Measurements from ENCODE around the gene SAXO2.
A peak's percentile ranks its signal among the peaks of the same experiment; 100 is the strongest.
"Not testable (repeated sequence)": the region's sequence is repeated elsewhere in the genome, so short reads cannot be mapped to it uniquely, and the experiment has no call there.

The SAXO2 gene

GRCh38 chr15:82262422-82263026 is at the start of gene SAXO2, which contains the start of gene EFL1:
TSS of gene SAXO2 (plus strand) at chr15:82262818. CDS start at chr15:82262880, 62 bp downstream.
TSS of gene EFL1 (minus strand) at chr15:82262734. CDS start at chr15:82261778, 956 bp downstream.
- peak in 55 of 56 donors; percentile 53 to 96 (median 87) for DNase-seq

DNA sequence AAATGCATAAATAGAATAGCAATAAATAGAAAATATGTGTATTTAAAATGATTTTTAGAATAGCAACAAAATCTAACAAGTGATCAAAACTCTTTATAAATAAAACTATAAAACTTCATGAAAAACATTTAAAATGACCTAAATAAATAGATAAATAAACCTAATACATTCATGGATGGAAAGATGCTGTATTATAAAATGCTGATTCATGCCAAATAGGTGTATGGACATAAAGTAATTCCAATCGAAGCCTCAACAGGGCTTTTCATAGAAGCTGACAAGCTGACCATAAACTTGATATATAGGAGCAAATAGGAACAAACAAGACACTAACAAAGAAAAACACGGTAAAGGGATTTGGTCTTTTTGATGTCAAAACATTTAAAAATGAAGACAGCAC is 46.5 kb upstream of the SAXO2 start:
- DNase-seq: not testable (repeated sequence)

DNA sequence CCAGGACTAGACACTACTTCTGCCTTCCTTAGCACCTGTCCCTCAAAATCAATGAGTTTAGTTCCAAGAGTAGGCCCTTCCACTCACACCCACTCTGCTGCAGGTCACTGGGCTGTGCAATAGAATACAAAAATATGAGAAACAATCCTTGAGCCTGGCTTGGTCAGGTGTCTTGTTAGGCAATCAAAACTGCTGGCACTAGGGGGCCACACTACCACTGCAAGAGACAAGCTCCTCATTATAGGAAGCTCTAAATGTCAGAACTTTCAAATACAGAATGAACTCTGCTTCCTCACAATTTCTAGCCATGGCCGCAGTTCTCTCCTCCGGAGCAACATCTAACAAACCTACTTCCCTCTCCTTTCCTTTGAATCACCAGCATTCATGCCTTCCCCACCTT is 41.1 kb upstream of the SAXO2 start:
- DNase-seq: peak in 8 of 56 donors; percentile 0 to 22 (median 6)

GRCh38 chr15:82228750-82229149 is 33.9 kb upstream of the SAXO2 start:
- no peak for DNase-seq

DNA sequence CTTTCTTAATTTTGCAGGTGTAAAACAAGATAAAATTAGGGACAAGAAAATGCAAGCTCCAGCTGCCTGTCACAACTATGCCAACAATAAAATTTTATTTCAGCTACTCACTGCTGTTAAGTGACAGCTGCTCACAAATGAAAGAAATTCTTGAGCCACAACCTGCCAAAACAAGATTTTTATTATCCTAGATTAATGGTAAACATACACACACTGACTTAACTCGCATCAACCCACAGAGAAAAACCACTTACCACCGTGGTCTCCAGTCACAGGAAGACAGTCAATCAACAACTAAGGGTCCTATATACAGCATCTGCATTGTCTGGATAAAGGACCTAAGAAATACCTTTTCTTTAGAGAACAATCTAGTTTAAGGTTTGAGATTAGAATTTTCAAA is 31.4 kb upstream of the SAXO2 start:
- DNase-seq: no peak

- DNase-seq: no peak
Measured at GRCh38 chr15:82231842-82232241, 30.8 kb upstream of the SAXO2 start.

DNA sequence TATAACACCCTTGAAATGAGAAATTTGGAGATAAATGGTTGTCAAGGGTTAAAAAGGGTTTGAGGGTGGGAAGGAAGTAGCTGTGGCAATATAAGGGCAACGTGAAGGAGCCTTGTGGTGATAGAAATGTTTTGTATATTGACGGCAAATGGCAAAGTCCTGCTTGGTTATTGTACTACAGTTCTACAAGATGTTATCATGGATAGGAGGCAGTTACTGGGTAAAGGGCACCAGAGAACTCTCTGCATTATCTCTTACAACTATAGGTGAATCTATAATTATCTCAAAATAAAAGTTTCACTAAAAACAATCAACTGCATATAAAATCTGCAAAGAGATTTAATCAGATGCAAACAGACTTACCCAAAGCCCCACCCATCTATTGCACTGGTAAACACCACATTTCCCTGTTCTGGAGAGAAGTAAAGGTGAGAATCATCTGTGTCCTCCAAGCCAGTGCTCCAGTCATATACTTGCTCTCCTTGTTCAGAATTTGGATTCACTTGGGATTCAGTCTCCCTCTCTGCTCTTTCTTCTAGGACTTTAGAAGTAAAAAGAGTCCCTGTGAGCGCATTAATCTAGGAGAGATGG is 24.6 kb upstream of the SAXO2 start:
- not testable (repeated sequence) for DNase-seq

DNA sequence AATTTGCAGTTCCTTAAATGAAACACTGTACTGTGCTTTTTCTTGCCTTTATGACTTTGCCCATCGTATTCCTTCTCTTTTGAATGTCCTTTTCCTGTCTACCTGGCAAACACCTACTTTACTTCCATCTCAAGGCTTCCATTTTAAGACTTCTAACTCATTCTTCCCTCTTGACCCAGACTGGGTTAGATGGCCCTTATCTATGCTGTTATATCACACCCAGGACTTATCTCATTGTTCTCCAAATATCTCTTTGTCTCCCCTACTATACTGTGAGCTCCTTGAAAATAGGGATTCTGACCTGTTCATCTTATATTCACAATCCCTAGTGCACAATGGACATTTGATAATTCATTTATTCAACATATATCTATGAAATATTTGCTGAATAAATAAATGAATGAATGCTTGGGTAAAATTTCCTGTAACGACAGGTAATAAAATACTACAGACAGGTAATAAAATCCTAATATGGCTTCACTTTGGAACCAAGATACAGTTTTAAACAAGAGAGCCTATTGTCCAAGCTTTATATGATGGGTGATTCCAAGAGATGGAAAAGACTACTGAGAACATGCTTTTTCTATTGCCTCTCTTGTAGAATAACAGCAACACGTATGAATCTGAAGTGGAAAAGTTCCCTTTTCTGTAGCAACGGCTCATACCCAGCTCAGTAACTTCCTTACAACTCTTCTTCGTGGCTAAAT is 22.8 kb upstream of the SAXO2 start:
- DNase-seq: no peak

DNA sequence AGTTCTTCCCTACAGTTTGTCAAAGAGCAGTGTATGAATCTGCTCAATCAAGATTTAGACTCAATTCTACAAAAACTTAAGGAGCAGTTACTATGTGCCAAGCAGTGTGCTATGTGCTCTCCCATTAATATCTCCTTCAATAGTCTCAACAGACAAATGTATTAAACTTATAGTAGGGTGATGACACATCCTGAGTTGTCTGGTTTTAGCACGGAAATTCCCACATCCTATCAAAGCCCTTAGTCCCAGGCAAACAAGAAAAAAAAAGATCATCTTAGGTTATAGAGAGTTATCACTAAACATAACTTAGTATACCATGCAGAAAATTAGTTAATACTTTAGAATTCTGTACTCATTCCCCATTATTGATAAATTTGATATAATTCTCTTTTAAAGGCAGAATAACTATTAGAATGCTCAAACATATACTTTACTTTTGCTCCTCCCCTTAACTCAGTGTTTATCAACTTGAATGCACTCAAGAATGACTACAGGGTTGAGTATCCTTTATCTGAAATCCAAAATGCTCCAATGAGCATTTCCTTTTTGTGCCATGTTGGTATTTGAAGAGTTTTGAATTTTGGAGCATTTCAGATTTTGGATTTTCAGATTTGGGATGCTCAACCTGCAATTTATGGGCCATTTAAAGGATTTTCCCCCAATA is 20.6 kb upstream of the SAXO2 start:
- DNase-seq: not testable (repeated sequence)

DNA sequence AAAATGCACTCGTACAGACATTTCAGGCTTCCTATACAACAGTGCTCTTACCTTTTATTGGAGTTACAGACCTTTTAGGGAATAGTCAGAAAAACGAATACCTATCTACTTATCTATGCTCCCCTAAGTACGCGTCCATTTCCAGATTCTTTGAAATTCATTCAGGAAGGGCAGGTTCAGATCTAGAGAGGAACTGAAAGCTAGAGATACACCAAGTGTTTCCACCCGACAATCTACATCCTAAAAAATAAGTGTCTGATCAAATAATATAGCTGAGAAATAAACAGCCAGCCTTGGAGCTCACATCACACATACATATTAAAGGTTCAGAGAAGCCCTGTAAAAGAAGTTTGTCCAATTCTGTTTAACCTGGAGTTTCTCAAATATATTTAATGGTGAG is 19.0 kb upstream of the SAXO2 start:
- DNase-seq: not testable (repeated sequence)

- DNase-seq: not testable (repeated sequence)
Measured at GRCh38 chr15:82245956-82246355, 16.7 kb upstream of the SAXO2 start.

- not testable (repeated sequence) for DNase-seq
Measured at GRCh38 chr15:82248261-82248660, 14.4 kb upstream of the SAXO2 start.

DNA sequence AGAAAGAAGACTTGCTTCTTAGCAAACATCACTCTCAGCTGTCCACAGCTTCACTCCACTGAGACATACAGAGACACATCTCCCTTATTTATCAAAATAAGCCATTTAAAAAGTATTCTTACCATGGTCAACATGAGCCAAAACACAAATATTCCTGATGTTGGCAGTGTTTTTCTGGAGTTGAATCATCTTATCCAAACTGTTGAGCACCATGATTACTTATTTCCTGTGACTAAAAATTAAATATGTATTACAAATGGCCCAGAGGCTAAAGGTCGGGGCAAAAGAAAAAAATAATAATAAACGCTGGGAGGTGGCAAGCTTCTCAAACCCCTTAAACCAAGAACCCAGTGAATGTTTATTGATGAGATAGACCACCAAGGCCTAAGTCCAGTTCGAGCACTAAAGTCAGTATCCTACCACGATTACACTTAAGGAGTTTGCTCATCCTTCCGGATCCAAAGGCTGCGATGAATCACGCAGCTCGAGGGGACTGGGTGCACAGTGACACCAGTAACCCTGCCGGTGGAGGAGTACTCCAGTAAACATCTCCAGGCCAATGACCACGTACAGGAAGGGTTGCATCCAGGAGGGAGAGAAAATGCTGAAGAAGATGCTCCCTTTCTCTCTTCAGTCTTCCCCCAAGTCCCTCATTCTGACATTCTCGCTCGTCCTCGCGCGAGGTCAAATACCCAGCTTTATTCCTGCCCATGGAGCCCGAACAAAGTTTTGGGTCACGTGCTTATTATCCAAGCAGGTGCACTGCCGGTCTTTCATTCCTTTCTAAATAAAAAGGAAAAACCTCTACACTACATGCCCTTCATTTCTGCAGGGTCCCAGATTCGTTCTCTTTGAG is 824 bp upstream of the SAXO2 start:
- peak in 9 of 56 donors; percentile 6 to 48 (median 19) for DNase-seq

- DNase-seq: no peak
Measured at GRCh38 chr15:82263350-82263749, 732 bp downstream of the SAXO2 start.

GRCh38 chr15:82267137-82267536 is 4.5 kb downstream of the SAXO2 start:
- not testable (repeated sequence) for DNase-seq

- not testable (repeated sequence) for DNase-seq
Measured at GRCh38 chr15:82268454-82268853, 5.8 kb downstream of the SAXO2 start.

GRCh38 chr15:82272154-82272553 is 9.5 kb downstream of the SAXO2 start:
- no peak for DNase-seq

DNA sequence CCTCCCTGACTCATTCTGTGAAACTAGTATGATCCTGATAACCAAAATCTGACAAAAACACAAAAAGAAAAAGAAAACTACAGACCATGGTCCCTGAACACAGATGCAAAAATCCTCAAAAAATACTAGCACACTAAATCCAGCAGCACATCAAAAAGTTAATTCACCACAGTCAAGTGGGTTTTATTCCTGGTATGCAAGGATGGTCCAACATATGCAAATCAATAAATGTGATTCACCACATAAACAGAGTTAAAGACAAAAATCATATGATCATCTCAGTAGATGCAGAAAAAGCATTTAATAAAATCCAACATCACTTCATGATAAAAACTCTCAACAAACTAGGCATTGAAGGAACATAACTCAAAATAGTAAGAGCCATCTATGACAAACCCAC is 12.8 kb downstream of the SAXO2 start:
- DNase-seq: no peak

- DNase-seq: not testable (repeated sequence)
Measured at GRCh38 chr15:82281276-82281675, 18.7 kb downstream of the SAXO2 start.

DNA sequence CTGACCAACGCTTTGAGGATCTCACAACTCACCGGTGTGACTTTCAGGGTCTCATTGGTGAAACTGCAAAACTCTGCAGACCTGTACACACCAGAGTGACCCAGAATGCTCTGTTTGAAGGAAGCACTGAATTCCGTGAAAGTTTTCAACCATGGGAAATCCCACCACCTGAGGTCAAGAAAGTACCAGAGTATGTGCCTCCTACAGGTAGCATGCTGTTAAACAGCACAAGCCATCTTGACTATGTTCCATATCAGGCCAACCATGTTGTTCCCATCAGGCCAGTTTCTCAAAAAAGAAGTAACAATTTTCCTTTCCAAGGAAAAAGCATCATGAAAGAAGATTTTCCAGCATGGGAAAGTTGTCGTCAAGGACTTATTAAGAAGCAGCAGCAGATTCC is 19.8 kb downstream of the SAXO2 start:
- not testable (repeated sequence) for DNase-seq

DNA sequence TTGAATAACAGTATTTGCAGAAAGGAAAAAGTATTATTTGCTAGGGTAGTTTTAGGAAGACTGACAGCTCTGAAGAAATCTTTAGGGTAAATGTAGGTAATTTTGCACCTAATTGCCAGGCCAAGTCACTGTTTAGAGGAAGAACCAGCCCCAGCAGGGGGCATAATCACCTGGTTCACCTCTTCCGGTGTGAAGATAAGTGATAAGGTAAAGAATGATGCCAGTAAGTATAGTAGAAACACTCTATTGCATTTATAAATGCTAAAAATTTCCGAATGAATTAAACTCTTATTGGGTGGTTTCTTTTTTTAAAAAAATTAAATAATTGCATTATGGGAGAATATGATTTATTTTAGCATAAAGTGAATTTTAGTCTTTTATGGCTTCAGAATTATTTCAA is 21.8 kb downstream of the SAXO2 start:
- DNase-seq: not testable (repeated sequence)
